ENCODE results near the gene ADGRG3. TPM values are rescaled to one million over a fixed set of nuclear protein-coding genes. Genes with fewer than 3 reads are reported as not detected.

ADGRG3 gene
- total RNA-seq, 1 donor from 2014 or later: 7.7 TPM

GRCh38 chr16:57680842-57681375 is 12.8 kb downstream of the ADGRG3 start:
- no peaks in the 10 kb centered on the region for H3K9me3 ChIP-seq
- no peak for ATAC-seq
- no peaks in the 10 kb centered on the region for H3K27me3 ChIP-seq (ENCODE audit: low read depth)
- H3K4me3 ChIP-seq: no peak overlapping the region
- intact Hi-C loops (cut with DNase I): no loop called here
- DNase-seq: no peak
- no peaks in the 10 kb centered on the region for H3K36me3 ChIP-seq
- no peak overlapping the region for H3K27ac ChIP-seq
- H3K4me1 ChIP-seq: no peaks in the 10 kb centered on the region
- TF ChIP-seq CTCF (IDR thresholded peaks at IDR 0.05): no peak

- no peaks in the 10 kb centered on the region for H3K4me1 ChIP-seq
- no peaks in the 10 kb centered on the region for H3K27me3 ChIP-seq (ENCODE audit: low read depth)
- TF ChIP-seq CTCF (IDR thresholded peaks at IDR 0.05): no peak
- no peaks in the 10 kb centered on the region for H3K36me3 ChIP-seq
- ATAC-seq (no peak), DNase-seq (no peak)
- H3K4me3 ChIP-seq: no peak overlapping the region
- H3K9me3 ChIP-seq: no peaks in the 10 kb centered on the region
- H3K27ac ChIP-seq: no peak overlapping the region
- intact Hi-C loops (cut with DNase I): no loop called here
These were observed 14.0 kb downstream of the ADGRG3 start for GRCh38 chr16:57681950-57682728.

- ATAC-seq: no peak
- DNase-seq: no peak
- intact Hi-C loops (cut with DNase I): no loop called here
- Histone ChIP-seq H3K4me1 (no peaks in the 10 kb centered on the region), H3K27me3 (ENCODE audit: low read depth) (no peaks in the 10 kb centered on the region), H3K27ac (no peak overlapping the region), H3K36me3 (no peaks in the 10 kb centered on the region), H3K9me3 (no peaks in the 10 kb centered on the region), H3K4me3 (no peak overlapping the region)
- TF ChIP-seq CTCF (IDR thresholded peaks at IDR 0.05): no peak
These were observed 14.9 kb downstream of the ADGRG3 start for GRCh38 chr16:57682809-57683635.

GRCh38 chr16:57683636-57684545 is 15.8 kb downstream of the ADGRG3 start:
- H3K36me3 ChIP-seq: no peaks in the 10 kb centered on the region
- H3K9me3 ChIP-seq: no peaks in the 10 kb centered on the region
- H3K27me3 ChIP-seq (ENCODE audit: low read depth): no peaks in the 10 kb centered on the region
- H3K4me1 ChIP-seq: no peaks in the 10 kb centered on the region
- H3K27ac ChIP-seq: no peak overlapping the region
- ATAC-seq (no peak), DNase-seq (no peak)
- no peak overlapping the region for H3K4me3 ChIP-seq
- TF ChIP-seq CTCF (IDR thresholded peaks at IDR 0.05): no peak
- intact Hi-C loops (cut with DNase I): no loop called here
